OCI-LY7 (cell line): ENCODE data around the gene HBQ1.
"Not testable (repeated sequence)": the region's sequence is repeated elsewhere in the genome, so short reads cannot be mapped to it uniquely, and the experiment has no call there.

Experiments
- CTCF ChIP-seq: fragments of 200-600 bp; sonication (generic); conservative IDR thresholded peaks from 2 replicates; pipeline ENCODE4 v1.5.1; 2014; ENCODE audit warnings: mild to moderate bottlenecking, antibody characterized with exemption, low read length, moderate library complexity, mixed read lengths
- EZH2phosphoT487 ChIP-seq: fragments of 200-600 bp; sonication (generic); IDR thresholded peaks from 2 replicates; pipeline ENCODE4 v1.6.1; 2018; ENCODE audit warnings: low read depth, borderline replicate concordance, mild to moderate bottlenecking, mixed run types, antibody characterized with exemption, low read length, moderate library complexity, mixed read lengths

DNA sequence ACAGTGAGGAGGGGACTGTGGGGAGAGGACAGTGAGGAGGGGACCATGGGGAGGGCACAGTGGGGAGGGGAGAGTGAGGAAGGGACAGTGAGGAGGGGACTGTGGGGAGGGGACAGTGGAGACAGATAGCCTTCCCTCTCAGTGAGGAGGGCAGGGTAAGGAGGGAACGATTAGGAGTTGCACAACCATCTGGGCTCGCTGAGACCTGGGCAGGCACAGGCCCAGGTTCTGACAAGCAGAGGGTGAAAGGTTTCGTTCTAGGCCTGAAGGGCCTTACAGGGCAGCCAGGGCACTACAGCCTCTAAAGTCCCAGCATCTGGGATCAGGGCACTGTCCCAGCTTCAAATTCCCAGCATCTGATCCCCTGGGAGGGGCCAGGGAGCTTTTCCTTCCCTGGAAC, 16.6 kb upstream of the HBQ1 start:
- TF ChIP-seq CTCF, EZH2phosphoT487: not testable (repeated sequence)
